Fibroblast of the aortic adventitia (primary cell): ENCODE measurements around the gene FCSK. TPM values are rescaled to one million over a fixed set of nuclear protein-coding genes. Genes with fewer than 3 reads are reported as not detected.

Source experiments
- DNase-seq: peaks from one replicate; pipeline ENCODE4 v3.0.0-alpha.2; 2010; ENCODE audit warnings: low read depth
- H3K4me3 ChIP-seq: 2 replicates; pipeline ENCODE4 v1.5.1; 2011; ENCODE audit warnings: low read depth, mild to moderate bottlenecking, control low read depth, low read length, moderate library complexity
- CTCF ChIP-seq: IDR thresholded peaks from 2 replicates; pipeline ENCODE4 v1.5.1; 2011; ENCODE audit warnings: mild to moderate bottlenecking, low read length, control low read depth, inconsistent platforms; ENCODE audit not compliant: insufficient read depth
- total RNA-seq: library from RNA; depleted of rRNA; stranded (reverse); fragments of >200 nt; gene quantifications from 2 replicates; pipeline ENCODE4 v1.2.3, GENCODE V29; 2012; ENCODE audit warnings: low replicate concordance

The FCSK gene
- total RNA-seq, 1 donor: 8.9 TPM

- no peak for DNase-seq
- no peak overlapping the region for H3K4me3 ChIP-seq
- no peak for TF ChIP-seq CTCF
These were observed 11.8 kb downstream of the FCSK start for GRCh38 chr16:70465999-70466804.

GRCh38 chr16:70466805-70467076 is 12.3 kb downstream of the FCSK start:
- TF ChIP-seq CTCF: no peak

GRCh38 chr16:70467113-70467512 is 12.7 kb downstream of the FCSK start:
- no peak for DNase-seq
- no peak for TF ChIP-seq CTCF
- no peak overlapping the region for H3K4me3 ChIP-seq

More at GRCh38 chr16:70466805-70467076, 12.3 kb downstream of the FCSK start:
- no peak overlapping the region for H3K4me3 ChIP-seq
- DNase-seq: no peak

- DNase-seq: no peak
- TF ChIP-seq CTCF: no peak
- no peak overlapping the region for H3K4me3 ChIP-seq
These were observed 13.2 kb downstream of the FCSK start for GRCh38 chr16:70467608-70468007.

GRCh38 chr16:70468776-70469525 is 14.6 kb downstream of the FCSK start:
- no peak for DNase-seq
- no peak overlapping the region for H3K4me3 ChIP-seq
- no peak for TF ChIP-seq CTCF

- no peak overlapping the region for H3K4me3 ChIP-seq
- no peak for TF ChIP-seq CTCF
- no peak for DNase-seq
These were observed 15.9 kb downstream of the FCSK start for GRCh38 chr16:70470141-70470926.
